K562 (cell line): ENCODE measurements around the gene GOLGA8J. TPM values are rescaled to one million over a fixed set of nuclear protein-coding genes. Genes with fewer than 3 reads are reported as not detected.

Source experiments
- ATAC-seq: fragments of 200-7000 bp; cut with Tn5 transposase; 3 replicates; pipeline ENCODE4 v1.9.1; 2020; ENCODE audit warnings: moderate library complexity
- BruUV-seq: library from RNA; stranded (reverse); fragments of 400-500 nt; replicated peaks from 2 replicates; lab custom pipeline; 2021; lab: Mats Ljungman, UMichigan
- CTCF ChIA-PET: fragments of 300-600 bp; formaldehyde crosslinking; extraction: SDS; loops from one replicate; lab custom pipeline; 2021; ENCODE audit warnings: low intra/inter-chr PET ratio; lab: Yijun Ruan, JAX
- POLR2A ChIA-PET: fragments of 300-600, 350-650 bp; sonication (Branson Sonifier 250); formaldehyde crosslinking; extraction: SDS; loops from one replicate; lab custom pipeline; 2021; ENCODE audit warnings: antibody characterized with exemption, inconsistent platforms; lab: Yijun Ruan, JAX
- DNase-seq, 4 experiments: peaks; one replicate each; pipeline versions ENCODE4 v3.0.0 to v3.0.0-alpha.2; 2011 to 2018; ENCODE audit warnings: low spot score in 3 of 4, mixed read lengths in 3 of 4; ENCODE audit errors: extremely low read depth in 1 of 4
- FAIRE-seq: peaks from 2 replicates; lab custom pipeline; 2011; peaks lifted over from hg19 to GRCh38; lab: Jason Lieb, UNC
- H2AFZ ChIP-seq: 2 replicates; pipeline ENCODE4 v1.6.0; 2011; ENCODE audit warnings: low read depth, low read length, control low read depth, inconsistent platforms
- H3K27ac ChIP-seq: fragments of 200-600 bp; 3 replicates; pipeline ENCODE4 v1.8.0; 2011; ENCODE audit warnings: low read depth, mild to moderate bottlenecking, control low read depth, inconsistent platforms, low read length, moderate library complexity, mixed read lengths; ENCODE audit errors: extremely low read depth
- H3K27me3 ChIP-seq, 2 experiments: fragments of 300-600 bp in 1 of 2; 2 replicates in 1 of 2; 3 replicates in 1 of 2; pipeline versions ENCODE4 v1.6.0 to v1.8.0; 2011; ENCODE audit warnings: inconsistent platforms in 2 of 2, low read length in 2 of 2, mild to moderate bottlenecking in 1 of 2, mixed read lengths in 1 of 2, moderate library complexity in 1 of 2; ENCODE audit not compliant: control insufficient read depth in 2 of 2, insufficient read depth in 2 of 2
- H3K36me3 ChIP-seq: fragments of 300-600 bp; 3 replicates; pipeline ENCODE4 v1.8.0; 2011; ENCODE audit warnings: mild to moderate bottlenecking, low read length, inconsistent platforms; ENCODE audit not compliant: control insufficient read depth, insufficient read depth
- H3K4me1 ChIP-seq, 2 experiments: fragments of 200-600 bp in 1 of 2; replicated peaks in 1 of 2; 2 replicates in 1 of 2; 3 replicates in 1 of 2; pipeline versions ENCODE4 v1.5.1 to v1.8.0; 2011; ENCODE audit warnings: inconsistent platforms in 2 of 2, low read length in 2 of 2, mild to moderate bottlenecking in 1 of 2, mixed read lengths in 1 of 2, moderate library complexity in 1 of 2; ENCODE audit not compliant: control insufficient read depth in 2 of 2, insufficient read depth in 2 of 2
- H3K4me2 ChIP-seq: 2 replicates; pipeline ENCODE4 v1.6.1; 2011; ENCODE audit warnings: low read length, control low read depth, inconsistent platforms, mixed read lengths; ENCODE audit not compliant: insufficient read depth
- H3K4me3 ChIP-seq: fragments of 200-600 bp; sonication (generic), shearing (Covaris generic); 2 replicates; pipeline ENCODE4 v1.5.1; 2016; ENCODE audit warnings: control low read depth, inconsistent platforms
- H3K79me2 ChIP-seq: fragments of 200-600 bp; 3 replicates; pipeline ENCODE4 v1.8.0; 2011; ENCODE audit warnings: low read length, inconsistent platforms; ENCODE audit not compliant: control insufficient read depth, insufficient read depth
- H3K9ac ChIP-seq, 2 experiments: 2 replicates each; pipeline versions ENCODE4 v1.6.0 to v1.6.1; 2011; ENCODE audit warnings: low read depth in 2 of 2, low read length in 2 of 2, control low read depth in 1 of 2, inconsistent platforms in 1 of 2, mild to moderate bottlenecking in 1 of 2, mixed read lengths in 1 of 2; ENCODE audit not compliant: insufficient read depth in 1 of 2
- H3K9me1 ChIP-seq: one replicate; pipeline ENCODE4 v1.6.0; 2011; ENCODE audit warnings: inconsistent platforms, mild to moderate bottlenecking, low read length, moderate library complexity; ENCODE audit not compliant: control insufficient read depth, insufficient read depth
- H3K9me3 ChIP-seq: replicated peaks from 2 replicates; pipeline ENCODE4 v1.5.1; 2011; ENCODE audit warnings: low read depth, low read length, inconsistent platforms; ENCODE audit not compliant: control insufficient read depth, insufficient read depth
- H4K20me1 ChIP-seq: replicated peaks from 2 replicates; pipeline ENCODE4 v1.6.1; 2011; ENCODE audit warnings: low read length, inconsistent platforms, mixed read lengths; ENCODE audit not compliant: control insufficient read depth, insufficient read depth
- FOXP1 ChIP-seq: sonication (generic); formaldehyde crosslinking; IDR thresholded peaks from 2 replicates; pipeline ENCODE4 v1.8.0; 2022; ENCODE audit warnings: mild to moderate bottlenecking, missing genetic modification reagents
- HIVEP1 ChIP-seq: fragments of 250-450 bp; sonication (Bioruptor Pico); IDR thresholded peaks from 2 replicates; pipeline ENCODE4 v1.4.0; 2020; ENCODE audit warnings: mild to moderate bottlenecking
- IRF2 ChIP-seq: sonication (generic); formaldehyde crosslinking; IDR thresholded peaks from 2 replicates; pipeline ENCODE4 v1.8.1; 2022; ENCODE audit warnings: mild to moderate bottlenecking, missing genetic modification reagents
- PRMT5 ChIP-seq: sonication (generic); formaldehyde crosslinking; IDR thresholded peaks from 2 replicates; pipeline ENCODE4 v1.5.0; 2020; ENCODE audit warnings: missing genetic modification reagents
- TEAD2 ChIP-seq: fragments of 450-650 bp; IDR thresholded peaks from 2 replicates; pipeline ENCODE4 v1.6.1; 2016; ENCODE audit warnings: missing genetic modification characterization, control low read depth, missing compliant biosample characterization
- ZKSCAN3 ChIP-seq: fragments of 250-450 bp; sonication (Bioruptor Pico); IDR thresholded peaks from 2 replicates; pipeline ENCODE4 v1.4.0; 2020
- ZNF764 ChIP-seq: fragments of 250-450 bp; sonication (Bioruptor Pico); IDR thresholded peaks from 2 replicates; pipeline ENCODE4 v1.4.0; 2020; ENCODE audit warnings: low read depth, mild to moderate bottlenecking, moderate library complexity
- WGBS: fragments of 100-300 bp; shearing (Covaris generic); methylation state at CpG from one replicate; pipeline ENCODE4 v1.1.6; 2016; ENCODE audit warnings: low coverage, mixed read lengths; ENCODE audit not compliant: insufficient coverage; ENCODE audit errors: missing lambda C conversion rate; 5-methylcytosine and 5-hydroxymethylcytosine counted together
- in situ Hi-C: fragments of 300-500 bp; cut with MboI; formaldehyde crosslinking; loops from 4 replicates; pipeline ENCODE4 v1.15.0; 2018; ENCODE audit warnings: inconsistent platforms, mixed read lengths
- intact Hi-C: fragments of 100-400 bp; cut with micrococcal nuclease; formaldehyde crosslinking; loops from 2 replicates; pipeline ENCODE4 v1.14.2; 2022
- polyA plus RNA-seq, 8 experiments: library from polyadenylated mRNA; depleted of rRNA in 4 of 8; stranded (reverse) in 5 of 8; unstranded in 3 of 8; fragments of >200 nt; fragmentation: Nextera tagmentation in 2 of 8; fragmentation: Illumina TruSeq in 1 of 8; extraction: Ambion mirVana in 2 of 8; extraction: Trizol in 1 of 8; gene quantifications; 2 replicates each; pipeline versions ENCODE4 v1.2.1 to v1.2.3, GENCODE V29; 2011 to 2014; ENCODE audit warnings: inconsistent platforms in 1 of 8, missing spikeins in 1 of 8
- total RNA-seq, 7 experiments: library from RNA; depleted of rRNA in 6 of 7; stranded (reverse); fragments of >200 nt in 6 of 7; fragmentation: Illumina TruSeq in 2 of 7; extraction: Trizol in 2 of 7; gene quantifications; 2 replicates each; pipeline versions ENCODE4 v1.2.1 to v1.2.3, GENCODE V29; 2011 to 2021; ENCODE audit warnings: low replicate concordance in 1 of 7
- TF ChIP-seq, protein P1 (sequence below): IDR thresholded peaks from 3 replicates; pipeline ENCODE4 v1.6.1; 2011; ENCODE audit warnings: borderline replicate concordance, mild to moderate bottlenecking; ENCODE audit not compliant: insufficient read length, insufficient read depth

GOLGA8J gene
- total and polyA plus RNA-seq, 9 of the 15 experiments (the other 6 are each of a cell fraction or from before 2014, with no cell fraction given): not detected

DNA sequence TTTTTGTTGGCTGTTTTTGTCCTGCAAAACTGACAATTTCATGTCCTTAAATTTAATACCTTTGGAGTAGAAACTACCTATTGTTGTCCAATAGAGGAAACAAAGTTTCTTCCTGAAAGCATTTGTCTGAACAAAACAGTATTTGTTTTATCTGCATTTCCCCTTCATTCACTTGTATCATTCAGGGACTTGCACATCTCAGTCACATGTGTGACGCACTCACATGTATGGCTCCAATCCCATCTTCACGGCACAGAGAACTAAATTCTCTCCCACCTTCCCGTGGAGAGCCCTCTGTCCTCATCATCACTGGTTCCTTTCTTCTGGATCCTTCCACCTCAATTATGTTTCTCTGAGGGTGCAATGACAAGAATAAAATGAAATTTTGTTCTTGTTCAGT, 49.5 kb upstream of the GOLGA8J start:
- H3K27ac ChIP-seq: no peak overlapping the region
- H3K36me3 ChIP-seq: no peaks in the 10 kb centered on the region
- POLR2A ChIA-PET: no interaction called here
- DNase-seq: no peak
- H3K9me3 ChIP-seq: no peaks in the 10 kb centered on the region
- no peaks in the 10 kb centered on the region for H3K79me2 ChIP-seq
- H2AFZ ChIP-seq: no peak overlapping the region
- TF ChIP-seq FOXP1 (no peak), TEAD2 (no peak), PRMT5 (CRISPR knock-in tag) (no peak), HIVEP1 (CRISPR knock-in tag) (no peak), IRF2 (CRISPR knock-in tag) (no peak), ZKSCAN3 (no peak), ZNF764 (CRISPR knock-in tag) (no peak)
- TF ChIP-seq, protein P1, sequence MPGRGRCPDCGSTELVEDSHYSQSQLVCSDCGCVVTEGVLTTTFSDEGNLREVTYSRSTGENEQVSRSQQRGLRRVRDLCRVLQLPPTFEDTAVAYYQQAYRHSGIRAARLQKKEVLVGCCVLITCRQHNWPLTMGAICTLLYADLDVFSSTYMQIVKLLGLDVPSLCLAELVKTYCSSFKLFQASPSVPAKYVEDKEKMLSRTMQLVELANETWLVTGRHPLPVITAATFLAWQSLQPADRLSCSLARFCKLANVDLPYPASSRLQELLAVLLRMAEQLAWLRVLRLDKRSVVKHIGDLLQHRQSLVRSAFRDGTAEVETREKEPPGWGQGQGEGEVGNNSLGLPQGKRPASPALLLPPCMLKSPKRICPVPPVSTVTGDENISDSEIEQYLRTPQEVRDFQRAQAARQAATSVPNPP: no peak
- WGBS: 0% methylated on average over 3 of the region's 3 CpGs
- no peak overlapping the region for H3K4me2 ChIP-seq
- in situ Hi-C loops (no loop called here), intact Hi-C loops (no loop called here)
- CTCF ChIA-PET: no interaction called here
- no peak for ATAC-seq
- no peak overlapping the region for H3K9ac ChIP-seq
- BruUV-seq: no TSS peak
- no peak for FAIRE-seq
- H3K27me3 ChIP-seq: no peaks in the 10 kb centered on the region; a peak in 1 of 5 replicates
- no peaks in the 10 kb centered on the region for H4K20me1 ChIP-seq
- H3K4me3 ChIP-seq: no peak overlapping the region
- no peaks in the 10 kb centered on the region for H3K4me1 ChIP-seq
- no peaks in the 10 kb centered on the region for H3K9me1 ChIP-seq
